ENCODE measurements around the gene NUTM2D.
"Not testable (repeated sequence)": the region's sequence is repeated elsewhere in the genome, so short reads cannot be mapped to it uniquely, and the experiment has no call there.

Gene NUTM2D

DNA sequence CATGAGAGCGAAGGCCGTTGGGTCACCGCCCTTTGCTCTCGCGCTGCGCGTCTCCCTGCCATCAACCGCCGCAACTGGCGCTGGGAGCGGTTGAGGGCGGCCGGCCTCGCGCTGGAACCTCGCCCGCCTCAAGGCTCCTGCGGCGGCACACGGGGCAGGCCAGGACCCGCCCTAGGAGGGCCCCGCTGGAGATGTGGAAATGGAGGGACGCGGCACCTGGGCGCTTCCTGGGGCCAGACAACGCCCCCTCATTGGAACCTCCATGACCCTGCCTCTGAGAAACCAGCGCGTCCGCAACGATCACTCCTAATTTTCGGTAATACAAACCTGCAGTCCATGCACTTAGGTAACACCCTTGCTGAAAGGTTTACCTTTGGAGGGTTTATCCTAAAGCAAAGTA lies 2.4 kb upstream of the NUTM2D start:
- H4K20me1 ChIP-seq (ENCODE audit: insufficient read depth, low read length); H2AFZ ChIP-seq (ENCODE audit: low read depth, low read length); H3K27me3 ChIP-seq (ENCODE audit: low read depth, low read length); H3K9me3 ChIP-seq (ENCODE audit: insufficient read depth, low read length); H3K27ac ChIP-seq (ENCODE audit: low read length); H3K4me2 ChIP-seq (ENCODE audit: low read length); H3K36me3 ChIP-seq (replicated peaks; ENCODE audit: low read depth, low read length); H3K79me2 ChIP-seq (ENCODE audit: low read length); H3K9ac ChIP-seq (ENCODE audit: low read length); H3K4me1 ChIP-seq (ENCODE audit: low read length); H3K4me3 ChIP-seq (ENCODE audit: low read length): not testable (repeated sequence)

GRCh38 chr10:87358159-87358558 lies 615 bp downstream of the NUTM2D start:
- H3K79me2 ChIP-seq (ENCODE audit: low read length), result not testable (repeated sequence)

GRCh38 chr10:87369514-87370112 lies 12.1 kb downstream of the NUTM2D start:
- not testable (repeated sequence) for H3K9me3 ChIP-seq (ENCODE audit: insufficient read depth, low read length); H3K79me2 ChIP-seq (ENCODE audit: low read length); H3K4me3 ChIP-seq (ENCODE audit: low read length); H3K27ac ChIP-seq (ENCODE audit: low read length); H3K9ac ChIP-seq (ENCODE audit: low read length); H3K27me3 ChIP-seq (ENCODE audit: low read depth, low read length); H2AFZ ChIP-seq (ENCODE audit: low read depth, low read length); H3K36me3 ChIP-seq (replicated peaks; ENCODE audit: low read depth, low read length); H4K20me1 ChIP-seq (ENCODE audit: insufficient read depth, low read length); H3K4me2 ChIP-seq (ENCODE audit: low read length); H3K4me1 ChIP-seq (ENCODE audit: low read length)

More at GRCh38 chr10:87358159-87358558, 615 bp downstream of the NUTM2D start:
- not testable (repeated sequence) for H3K4me2 ChIP-seq (ENCODE audit: low read length); H3K9ac ChIP-seq (ENCODE audit: low read length); H4K20me1 ChIP-seq (ENCODE audit: insufficient read depth, low read length); H3K36me3 ChIP-seq (replicated peaks; ENCODE audit: low read depth, low read length); H3K4me3 ChIP-seq (ENCODE audit: low read length); H3K27me3 ChIP-seq (ENCODE audit: low read depth, low read length); H3K9me3 ChIP-seq (ENCODE audit: insufficient read depth, low read length); H3K4me1 ChIP-seq (ENCODE audit: low read length); H2AFZ ChIP-seq (ENCODE audit: low read depth, low read length); H3K27ac ChIP-seq (ENCODE audit: low read length)

- H3K27me3 ChIP-seq (ENCODE audit: low read depth, low read length); H4K20me1 ChIP-seq (ENCODE audit: insufficient read depth, low read length); H3K4me2 ChIP-seq (ENCODE audit: low read length); H3K36me3 ChIP-seq (replicated peaks; ENCODE audit: low read depth, low read length); H3K4me1 ChIP-seq (ENCODE audit: low read length); H3K9ac ChIP-seq (ENCODE audit: low read length); H2AFZ ChIP-seq (ENCODE audit: low read depth, low read length); H3K9me3 ChIP-seq (ENCODE audit: insufficient read depth, low read length); H3K79me2 ChIP-seq (ENCODE audit: low read length); H3K4me3 ChIP-seq (ENCODE audit: low read length); H3K27ac ChIP-seq (ENCODE audit: low read length): not testable (repeated sequence)
These were observed 16.5 kb downstream of the NUTM2D start for GRCh38 chr10:87374091-87374490.

- not testable (repeated sequence) for H3K79me2 ChIP-seq (ENCODE audit: low read length); H3K4me3 ChIP-seq (ENCODE audit: low read length); H4K20me1 ChIP-seq (ENCODE audit: insufficient read depth, low read length); H2AFZ ChIP-seq (ENCODE audit: low read depth, low read length); H3K36me3 ChIP-seq (replicated peaks; ENCODE audit: low read depth, low read length); H3K27me3 ChIP-seq (ENCODE audit: low read depth, low read length); H3K4me2 ChIP-seq (ENCODE audit: low read length); H3K4me1 ChIP-seq (ENCODE audit: low read length); H3K27ac ChIP-seq (ENCODE audit: low read length); H3K9me3 ChIP-seq (ENCODE audit: insufficient read depth, low read length); H3K9ac ChIP-seq (ENCODE audit: low read length)
These were observed 21.6 kb downstream of the NUTM2D start for GRCh38 chr10:87379115-87379514.

- H2AFZ ChIP-seq (ENCODE audit: low read depth, low read length); H3K27me3 ChIP-seq (ENCODE audit: low read depth, low read length); H3K4me1 ChIP-seq (ENCODE audit: low read length); H3K27ac ChIP-seq (ENCODE audit: low read length); H3K9me3 ChIP-seq (ENCODE audit: insufficient read depth, low read length); H4K20me1 ChIP-seq (ENCODE audit: insufficient read depth, low read length); H3K36me3 ChIP-seq (replicated peaks; ENCODE audit: low read depth, low read length); H3K4me2 ChIP-seq (ENCODE audit: low read length); H3K9ac ChIP-seq (ENCODE audit: low read length); H3K79me2 ChIP-seq (ENCODE audit: low read length); H3K4me3 ChIP-seq (ENCODE audit: low read length): not testable (repeated sequence)
These were observed 25.8 kb downstream of the NUTM2D start for GRCh38 chr10:87383149-87383857.

DNA sequence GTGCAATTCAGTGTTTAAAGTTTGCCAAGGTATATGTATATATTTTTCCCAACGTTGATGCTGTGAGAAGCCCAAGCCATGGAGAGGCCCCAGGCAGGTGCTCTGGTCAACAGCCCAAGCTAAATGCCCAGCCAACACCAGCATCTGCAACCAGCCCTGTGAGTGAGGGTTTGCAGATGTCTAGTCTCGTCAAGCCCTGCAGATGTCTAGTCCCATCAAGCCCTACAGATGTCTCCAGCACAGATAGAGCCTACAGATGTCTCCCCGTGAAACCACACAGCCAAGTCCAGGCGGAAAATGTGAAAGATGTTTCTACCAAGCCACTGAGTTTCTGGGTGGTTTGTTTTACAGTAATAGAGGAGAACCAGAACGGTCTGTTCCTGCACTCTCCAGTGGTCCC lies 26.7 kb downstream of the NUTM2D start:
- H3K36me3 ChIP-seq (replicated peaks; ENCODE audit: low read depth, low read length); H4K20me1 ChIP-seq (ENCODE audit: insufficient read depth, low read length); H3K4me2 ChIP-seq (ENCODE audit: low read length); H3K79me2 ChIP-seq (ENCODE audit: low read length); H2AFZ ChIP-seq (ENCODE audit: low read depth, low read length); H3K27ac ChIP-seq (ENCODE audit: low read length); H3K4me3 ChIP-seq (ENCODE audit: low read length); H3K27me3 ChIP-seq (ENCODE audit: low read depth, low read length); H3K9me3 ChIP-seq (ENCODE audit: insufficient read depth, low read length); H3K4me1 ChIP-seq (ENCODE audit: low read length); H3K9ac ChIP-seq (ENCODE audit: low read length): not testable (repeated sequence)

DNA sequence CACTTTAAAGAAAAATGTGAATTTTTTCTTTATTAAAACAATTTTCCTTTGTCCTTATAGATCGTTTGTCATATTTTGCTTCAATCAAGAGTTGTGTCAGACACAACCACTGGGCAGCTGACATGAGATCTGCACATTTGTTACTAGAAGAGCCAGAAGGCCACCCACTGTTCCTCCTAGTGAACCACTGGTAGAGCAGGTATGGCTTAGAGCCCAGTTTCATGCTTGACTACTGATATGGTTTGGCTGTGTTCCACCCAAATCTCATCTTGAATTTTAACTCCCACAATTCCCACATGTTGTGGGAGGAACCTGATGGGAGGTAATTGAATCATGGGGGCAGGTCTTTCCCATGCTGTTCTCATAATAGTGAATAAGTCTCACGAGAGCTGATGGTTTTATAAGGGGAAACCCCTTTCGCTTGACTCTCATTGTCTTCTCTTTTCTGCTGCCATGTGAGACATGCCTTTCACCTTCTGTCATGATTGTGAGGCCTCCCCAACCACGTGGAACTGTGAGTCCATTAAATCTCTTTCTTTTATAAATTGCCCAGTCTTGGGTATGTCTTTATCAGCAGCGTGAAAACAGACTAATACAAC lies 28.3 kb downstream of the NUTM2D start:
- not testable (repeated sequence) for H4K20me1 ChIP-seq (ENCODE audit: insufficient read depth, low read length); H3K79me2 ChIP-seq (ENCODE audit: low read length); H3K9me3 ChIP-seq (ENCODE audit: insufficient read depth, low read length); H3K9ac ChIP-seq (ENCODE audit: low read length); H2AFZ ChIP-seq (ENCODE audit: low read depth, low read length); H3K4me3 ChIP-seq (ENCODE audit: low read length); H3K27me3 ChIP-seq (ENCODE audit: low read depth, low read length); H3K27ac ChIP-seq (ENCODE audit: low read length); H3K4me1 ChIP-seq (ENCODE audit: low read length); H3K4me2 ChIP-seq (ENCODE audit: low read length); H3K36me3 ChIP-seq (replicated peaks; ENCODE audit: low read depth, low read length)

GRCh38 chr10:87391360-87391759 lies 33.8 kb downstream of the NUTM2D start:
- H3K4me1 ChIP-seq (ENCODE audit: low read length); H3K4me2 ChIP-seq (ENCODE audit: low read length); H3K9me3 ChIP-seq (ENCODE audit: insufficient read depth, low read length); H3K9ac ChIP-seq (ENCODE audit: low read length); H3K27ac ChIP-seq (ENCODE audit: low read length); H3K27me3 ChIP-seq (ENCODE audit: low read depth, low read length); H2AFZ ChIP-seq (ENCODE audit: low read depth, low read length); H3K4me3 ChIP-seq (ENCODE audit: low read length); H4K20me1 ChIP-seq (ENCODE audit: insufficient read depth, low read length); H3K79me2 ChIP-seq (ENCODE audit: low read length); H3K36me3 ChIP-seq (replicated peaks; ENCODE audit: low read depth, low read length): not testable (repeated sequence)
